ENCODE measurements around the gene EVL.

The EVL gene

DNA sequence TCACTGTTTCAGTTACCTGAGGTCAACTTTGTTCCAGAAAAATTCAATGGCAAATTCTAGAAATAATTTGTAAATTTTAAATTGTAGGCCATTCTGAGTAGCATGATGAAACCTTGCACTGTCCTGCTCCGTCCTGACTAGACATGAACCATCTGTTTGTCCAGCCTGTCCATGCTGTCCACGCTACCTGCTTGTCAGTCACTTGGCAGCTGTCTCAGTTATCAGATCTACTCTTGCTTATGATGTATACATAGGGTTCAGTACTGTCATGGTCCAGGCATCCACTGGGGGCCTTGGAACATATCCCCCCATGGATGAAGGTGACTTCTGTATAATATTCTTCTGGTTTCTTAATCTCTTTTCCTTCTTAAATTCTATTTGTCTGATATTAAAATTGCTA, 14.1 kb upstream of the EVL start:
- H3K27me3 ChIP-seq (ENCODE audit: insufficient read depth, low read length, poor library complexity, severe bottlenecking): no peaks in the 10 kb centered on the region
- no peak overlapping the region for H2AFZ ChIP-seq (ENCODE audit: low read length)
- no peaks in the 10 kb centered on the region for H3F3A ChIP-seq (ENCODE audit: low read depth)
- no peak overlapping the region for H3K9ac ChIP-seq (ENCODE audit: low read depth, low read length, poor library complexity, severe bottlenecking)
- H3K9me2 ChIP-seq (replicated peaks; ENCODE audit: low read depth, low read length): no peaks in the 10 kb centered on the region
- H3K4me3 ChIP-seq (ENCODE audit: low read length, poor library complexity, severe bottlenecking): no peak overlapping the region
- H3K4me2 ChIP-seq (ENCODE audit: low read depth, low read length, poor library complexity, severe bottlenecking): no peak overlapping the region
- H3K79me2 ChIP-seq (ENCODE audit: insufficient read depth, low read length): peaks cover 86% of the 10 kb centered on the region
- H4K20me1 ChIP-seq (ENCODE audit: insufficient read depth, low read length, poor library complexity, severe bottlenecking): peaks cover 3% of the 10 kb centered on the region
- H3K9me3 ChIP-seq (ENCODE audit: insufficient read depth, low read depth, low read length): no peaks in the 10 kb centered on the region
- no peaks in the 10 kb centered on the region for H3K36me3 ChIP-seq (ENCODE audit: insufficient read depth, low read length)
- peaks cover 19% of the 10 kb centered on the region for H3K4me1 ChIP-seq (ENCODE audit: insufficient read depth, low read length, poor library complexity, severe bottlenecking)
- TF ChIP-seq, protein P1, sequence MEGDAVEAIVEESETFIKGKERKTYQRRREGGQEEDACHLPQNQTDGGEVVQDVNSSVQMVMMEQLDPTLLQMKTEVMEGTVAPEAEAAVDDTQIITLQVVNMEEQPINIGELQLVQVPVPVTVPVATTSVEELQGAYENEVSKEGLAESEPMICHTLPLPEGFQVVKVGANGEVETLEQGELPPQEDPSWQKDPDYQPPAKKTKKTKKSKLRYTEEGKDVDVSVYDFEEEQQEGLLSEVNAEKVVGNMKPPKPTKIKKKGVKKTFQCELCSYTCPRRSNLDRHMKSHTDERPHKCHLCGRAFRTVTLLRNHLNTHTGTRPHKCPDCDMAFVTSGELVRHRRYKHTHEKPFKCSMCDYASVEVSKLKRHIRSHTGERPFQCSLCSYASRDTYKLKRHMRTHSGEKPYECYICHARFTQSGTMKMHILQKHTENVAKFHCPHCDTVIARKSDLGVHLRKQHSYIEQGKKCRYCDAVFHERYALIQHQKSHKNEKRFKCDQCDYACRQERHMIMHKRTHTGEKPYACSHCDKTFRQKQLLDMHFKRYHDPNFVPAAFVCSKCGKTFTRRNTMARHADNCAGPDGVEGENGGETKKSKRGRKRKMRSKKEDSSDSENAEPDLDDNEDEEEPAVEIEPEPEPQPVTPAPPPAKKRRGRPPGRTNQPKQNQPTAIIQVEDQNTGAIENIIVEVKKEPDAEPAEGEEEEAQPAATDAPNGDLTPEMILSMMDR (conservative IDR thresholded peaks at IDR 0.05; ENCODE audit: low read length): no peak
- TF ChIP-seq EZH2phosphoT487 (IDR thresholded peaks at IDR 0.05; ENCODE audit: borderline replicate concordance): no peak

DNA sequence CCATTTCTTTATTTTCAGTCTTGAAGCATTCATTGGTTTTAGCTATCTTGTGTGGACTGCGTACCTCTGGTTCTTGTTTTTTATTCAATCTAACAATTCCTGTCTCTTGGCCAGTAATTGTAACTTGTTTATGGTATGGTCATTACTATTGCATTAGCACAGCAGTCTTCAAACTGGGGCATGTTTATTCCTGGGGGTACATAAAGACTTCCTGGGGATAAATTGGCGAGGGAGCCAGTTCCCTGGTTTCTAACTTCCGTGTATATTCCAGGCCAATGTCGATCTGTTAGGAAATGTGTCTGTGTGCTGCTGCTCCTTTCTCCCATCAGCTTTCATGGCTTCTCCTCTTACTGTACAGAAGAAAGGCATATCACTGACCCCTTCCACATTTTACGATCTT, 13.7 kb upstream of the EVL start:
- Histone ChIP-seq H3K4me2 (ENCODE audit: low read depth, low read length, poor library complexity, severe bottlenecking) (no peak overlapping the region), H3K79me2 (ENCODE audit: insufficient read depth, low read length) (peaks cover 85% of the 10 kb centered on the region), H2AFZ (ENCODE audit: low read length) (no peak overlapping the region), H4K20me1 (ENCODE audit: insufficient read depth, low read length, poor library complexity, severe bottlenecking) (peaks cover 3% of the 10 kb centered on the region), H3K4me3 (ENCODE audit: low read length, poor library complexity, severe bottlenecking) (no peak overlapping the region), H3K27me3 (ENCODE audit: insufficient read depth, low read length, poor library complexity, severe bottlenecking) (no peaks in the 10 kb centered on the region), H3F3A (ENCODE audit: low read depth) (no peaks in the 10 kb centered on the region), H3K4me1 (ENCODE audit: insufficient read depth, low read length, poor library complexity, severe bottlenecking) (peaks cover 22% of the 10 kb centered on the region), H3K9ac (ENCODE audit: low read depth, low read length, poor library complexity, severe bottlenecking) (no peak overlapping the region), H3K9me2 (replicated peaks; ENCODE audit: low read depth, low read length) (no peaks in the 10 kb centered on the region), H3K9me3 (ENCODE audit: insufficient read depth, low read depth, low read length) (no peaks in the 10 kb centered on the region), H3K36me3 (ENCODE audit: insufficient read depth, low read length) (no peaks in the 10 kb centered on the region)
- no peak for TF ChIP-seq EZH2phosphoT487 (IDR thresholded peaks at IDR 0.05; ENCODE audit: borderline replicate concordance)
- TF ChIP-seq, protein P1 (conservative IDR thresholded peaks at IDR 0.05; ENCODE audit: low read length): no peak

DNA sequence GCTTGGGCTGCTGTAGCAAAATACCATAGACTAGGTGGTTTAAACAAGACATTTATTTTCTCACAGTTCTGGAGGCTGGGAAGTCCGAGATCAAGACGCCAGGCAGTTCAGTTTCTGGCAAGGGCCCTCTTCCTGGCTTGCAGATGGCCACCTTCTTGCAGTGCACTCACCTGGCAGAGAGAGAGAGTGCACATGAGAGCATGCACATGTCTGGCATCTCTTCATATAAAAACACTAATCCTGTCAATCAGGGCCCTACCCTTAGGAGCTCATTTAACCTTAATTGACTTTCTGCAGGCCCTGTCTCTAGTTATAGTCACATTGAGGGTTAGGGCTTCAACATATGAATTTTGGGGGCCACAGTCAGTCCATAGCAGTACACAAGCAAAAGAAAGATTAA, 12.4 kb upstream of the EVL start:
- Histone ChIP-seq H3K9ac (ENCODE audit: low read depth, low read length, poor library complexity, severe bottlenecking) (no peak overlapping the region), H2AFZ (ENCODE audit: low read length) (no peak overlapping the region), H3K4me3 (ENCODE audit: low read length, poor library complexity, severe bottlenecking) (no peak overlapping the region), H3K36me3 (ENCODE audit: insufficient read depth, low read length) (no peaks in the 10 kb centered on the region), H3K4me1 (ENCODE audit: insufficient read depth, low read length, poor library complexity, severe bottlenecking) (peaks cover 27% of the 10 kb centered on the region), H3K9me2 (replicated peaks; ENCODE audit: low read depth, low read length) (no peaks in the 10 kb centered on the region), H3K4me2 (ENCODE audit: low read depth, low read length, poor library complexity, severe bottlenecking) (no peak overlapping the region), H3K9me3 (ENCODE audit: insufficient read depth, low read depth, low read length) (no peaks in the 10 kb centered on the region), H3F3A (ENCODE audit: low read depth) (no peaks in the 10 kb centered on the region), H3K79me2 (ENCODE audit: insufficient read depth, low read length) (peaks cover 89% of the 10 kb centered on the region), H3K27me3 (ENCODE audit: insufficient read depth, low read length, poor library complexity, severe bottlenecking) (no peaks in the 10 kb centered on the region), H4K20me1 (ENCODE audit: insufficient read depth, low read length, poor library complexity, severe bottlenecking) (peaks cover 6% of the 10 kb centered on the region)
- TF ChIP-seq, protein P1 (conservative IDR thresholded peaks at IDR 0.05; ENCODE audit: low read length): no peak
- no peak for TF ChIP-seq EZH2phosphoT487 (IDR thresholded peaks at IDR 0.05; ENCODE audit: borderline replicate concordance)

Data from Loucy (cell line).